Measurements from ENCODE around the gene ARFIP2.

DNA sequence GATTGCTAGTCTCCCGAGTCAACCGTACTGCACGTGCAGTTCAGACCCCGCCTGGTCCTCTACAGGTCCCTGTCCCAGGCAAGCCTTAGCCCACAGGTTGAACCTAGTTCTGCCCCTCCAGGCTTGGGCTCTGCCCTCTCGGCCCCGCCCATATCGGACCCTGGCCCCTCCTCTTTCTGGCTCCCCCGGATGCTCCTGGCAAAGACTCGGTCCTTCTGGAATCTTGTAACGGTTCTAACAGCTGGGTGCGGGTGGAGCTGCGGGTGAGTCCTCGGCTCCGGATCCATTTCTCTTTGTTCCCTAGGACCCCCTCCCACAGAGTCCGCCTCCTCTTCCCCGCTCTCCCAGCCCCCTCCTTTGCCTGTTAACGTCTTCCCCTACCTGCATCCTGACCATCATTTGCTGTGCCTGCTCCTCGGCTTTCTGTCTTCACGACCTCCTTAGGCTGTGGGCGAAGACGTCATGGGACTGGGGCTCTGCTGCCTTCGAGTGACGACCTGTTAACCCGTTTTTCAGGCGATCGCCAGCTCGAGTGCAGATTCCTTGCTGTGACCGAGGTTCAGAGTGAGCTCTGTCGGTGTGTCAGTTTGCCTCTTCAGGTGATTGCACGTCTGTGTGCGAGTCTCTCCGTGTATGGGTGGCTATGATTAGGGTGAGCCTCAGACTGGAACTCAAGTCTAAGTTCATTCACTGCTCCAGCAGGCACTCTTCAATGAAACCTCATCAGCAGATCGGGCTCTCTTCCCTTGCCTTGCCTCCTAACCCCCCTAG lies 16.1 kb upstream of the ARFIP2 start, which contains the start of gene DNHD1:
- TF ChIP-seq POLR2A (IDR thresholded peaks at IDR 0.05; ENCODE audit: low read depth, low read length): no peak
- TF ChIP-seq, protein P1, sequence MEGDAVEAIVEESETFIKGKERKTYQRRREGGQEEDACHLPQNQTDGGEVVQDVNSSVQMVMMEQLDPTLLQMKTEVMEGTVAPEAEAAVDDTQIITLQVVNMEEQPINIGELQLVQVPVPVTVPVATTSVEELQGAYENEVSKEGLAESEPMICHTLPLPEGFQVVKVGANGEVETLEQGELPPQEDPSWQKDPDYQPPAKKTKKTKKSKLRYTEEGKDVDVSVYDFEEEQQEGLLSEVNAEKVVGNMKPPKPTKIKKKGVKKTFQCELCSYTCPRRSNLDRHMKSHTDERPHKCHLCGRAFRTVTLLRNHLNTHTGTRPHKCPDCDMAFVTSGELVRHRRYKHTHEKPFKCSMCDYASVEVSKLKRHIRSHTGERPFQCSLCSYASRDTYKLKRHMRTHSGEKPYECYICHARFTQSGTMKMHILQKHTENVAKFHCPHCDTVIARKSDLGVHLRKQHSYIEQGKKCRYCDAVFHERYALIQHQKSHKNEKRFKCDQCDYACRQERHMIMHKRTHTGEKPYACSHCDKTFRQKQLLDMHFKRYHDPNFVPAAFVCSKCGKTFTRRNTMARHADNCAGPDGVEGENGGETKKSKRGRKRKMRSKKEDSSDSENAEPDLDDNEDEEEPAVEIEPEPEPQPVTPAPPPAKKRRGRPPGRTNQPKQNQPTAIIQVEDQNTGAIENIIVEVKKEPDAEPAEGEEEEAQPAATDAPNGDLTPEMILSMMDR (IDR thresholded peaks at IDR 0.05; ENCODE audit: extremely low read depth in 1 of 2, insufficient read depth in 1 of 2, low read depth in 1 of 2, low read length in 2 of 2): no peak
- no peak for TF ChIP-seq JUN (IDR thresholded peaks at IDR 0.05; ENCODE audit: borderline replicate concordance, insufficient read depth, insufficient read length, low read depth)
- no peak for TF ChIP-seq EZH2 (IDR thresholded peaks at IDR 0.05; ENCODE audit: borderline replicate concordance, low read depth, low read length, severe bottlenecking)
- TF ChIP-seq, protein P2, sequence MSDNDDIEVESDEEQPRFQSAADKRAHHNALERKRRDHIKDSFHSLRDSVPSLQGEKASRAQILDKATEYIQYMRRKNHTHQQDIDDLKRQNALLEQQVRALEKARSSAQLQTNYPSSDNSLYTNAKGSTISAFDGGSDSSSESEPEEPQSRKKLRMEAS (IDR thresholded peaks at IDR 0.05; ENCODE audit: insufficient read depth, insufficient read length): no peak
- no peak for TF ChIP-seq FOS (IDR thresholded peaks at IDR 0.05; ENCODE audit: borderline replicate concordance, insufficient read depth, low read length)
